OCI-LY7 (cell line): Measurements from ENCODE around the gene CPNE4.

Experiments used
- CTCF ChIP-seq: fragments of 200-600 bp; sonication (generic); conservative IDR thresholded peaks from 2 replicates; pipeline ENCODE4 v1.5.1; 2014; ENCODE audit warnings: mild to moderate bottlenecking, antibody characterized with exemption, low read length, moderate library complexity, mixed read lengths
- EZH2phosphoT487 ChIP-seq: fragments of 200-600 bp; sonication (generic); IDR thresholded peaks from 2 replicates; pipeline ENCODE4 v1.6.1; 2018; ENCODE audit warnings: low read depth, borderline replicate concordance, mild to moderate bottlenecking, mixed run types, antibody characterized with exemption, low read length, moderate library complexity, mixed read lengths

- TF ChIP-seq EZH2phosphoT487 (no peak), CTCF (no peak)
Measured at GRCh38 chr3:131998027-131998426, 36.8 kb downstream of the CPNE4 start.
